ENCODE measurements around the gene CPED1. TPM values are rescaled to one million over a fixed set of nuclear protein-coding genes. Genes with fewer than 3 reads are reported as not detected.

Gene CPED1
- total RNA-seq, 2 experiments from 2014 or later, result not detected

DNA sequence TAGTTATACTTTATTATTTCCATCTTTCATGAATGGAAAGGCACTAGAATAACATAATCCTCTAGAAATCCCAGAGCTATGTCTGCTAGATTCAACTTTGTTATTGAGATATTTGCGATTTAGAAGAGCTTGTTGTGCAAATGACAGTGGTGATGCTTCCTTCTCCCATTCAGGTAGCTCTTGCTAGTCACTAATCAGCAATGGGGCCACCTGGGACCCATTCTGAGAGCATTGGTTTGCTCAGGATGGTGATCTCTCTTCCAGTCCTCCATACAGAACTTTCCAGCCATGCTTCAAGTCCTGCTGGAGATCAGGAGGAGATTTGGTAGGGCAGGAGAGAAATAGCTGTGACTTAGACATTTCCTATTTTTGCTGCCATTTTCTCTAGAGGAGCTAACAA lies 274.5 kb downstream of the CPED1 start:
- no peak overlapping the region for H3K4me3 ChIP-seq (ENCODE audit: low read depth, low read length, poor library complexity, severe bottlenecking)
- TF ChIP-seq EZH2phosphoT487 (IDR thresholded peaks at IDR 0.05; ENCODE audit: borderline replicate concordance, low read depth, low read length), result no peak
- TF ChIP-seq, protein P1, sequence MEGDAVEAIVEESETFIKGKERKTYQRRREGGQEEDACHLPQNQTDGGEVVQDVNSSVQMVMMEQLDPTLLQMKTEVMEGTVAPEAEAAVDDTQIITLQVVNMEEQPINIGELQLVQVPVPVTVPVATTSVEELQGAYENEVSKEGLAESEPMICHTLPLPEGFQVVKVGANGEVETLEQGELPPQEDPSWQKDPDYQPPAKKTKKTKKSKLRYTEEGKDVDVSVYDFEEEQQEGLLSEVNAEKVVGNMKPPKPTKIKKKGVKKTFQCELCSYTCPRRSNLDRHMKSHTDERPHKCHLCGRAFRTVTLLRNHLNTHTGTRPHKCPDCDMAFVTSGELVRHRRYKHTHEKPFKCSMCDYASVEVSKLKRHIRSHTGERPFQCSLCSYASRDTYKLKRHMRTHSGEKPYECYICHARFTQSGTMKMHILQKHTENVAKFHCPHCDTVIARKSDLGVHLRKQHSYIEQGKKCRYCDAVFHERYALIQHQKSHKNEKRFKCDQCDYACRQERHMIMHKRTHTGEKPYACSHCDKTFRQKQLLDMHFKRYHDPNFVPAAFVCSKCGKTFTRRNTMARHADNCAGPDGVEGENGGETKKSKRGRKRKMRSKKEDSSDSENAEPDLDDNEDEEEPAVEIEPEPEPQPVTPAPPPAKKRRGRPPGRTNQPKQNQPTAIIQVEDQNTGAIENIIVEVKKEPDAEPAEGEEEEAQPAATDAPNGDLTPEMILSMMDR (conservative IDR thresholded peaks at IDR 0.05; ENCODE audit: low read length), result no peak
- no TSS peak for BruUV-seq (replicated peaks)
- H3K4me2 ChIP-seq (ENCODE audit: low read length), result no peak overlapping the region
- H4K20me1 ChIP-seq (ENCODE audit: insufficient read depth, low read length), result no peaks in the 10 kb centered on the region
- H3K79me2 ChIP-seq (ENCODE audit: insufficient read depth, low read depth, low read length), result no peaks in the 10 kb centered on the region
- no peak overlapping the region for H2AFZ ChIP-seq (ENCODE audit: low read length)
- ChIA-PET POLR2A (interaction anchor here (1.0 to 1.5 kb wide), 2 partner anchors 9 to 20 kb away, joined by 3 to 4 read pairs; no protein-coding TSS in a partner anchor), CTCF (ENCODE audit: unreplicated experiment) (no interaction called here)
- H3K36me3 ChIP-seq (ENCODE audit: insufficient read depth, low read length), result no peaks in the 10 kb centered on the region
- intact Hi-C loops (cut with micrococcal nuclease; ENCODE audit: unreplicated experiment), result no loop called here
- no peaks in the 10 kb centered on the region for H3K9me3 ChIP-seq (ENCODE audit: low read length)
- no peak overlapping the region for H3K27ac ChIP-seq (ENCODE audit: low read depth, low read length, poor library complexity, severe bottlenecking)
- no peak for DNase-seq (ENCODE audit: low spot score)
- no peaks in the 10 kb centered on the region for H3K9me2 ChIP-seq (ENCODE audit: insufficient read depth, low read length)
- no peaks in the 10 kb centered on the region for H3K4me1 ChIP-seq (ENCODE audit: insufficient read depth, low read length, poor library complexity, severe bottlenecking)

DNA sequence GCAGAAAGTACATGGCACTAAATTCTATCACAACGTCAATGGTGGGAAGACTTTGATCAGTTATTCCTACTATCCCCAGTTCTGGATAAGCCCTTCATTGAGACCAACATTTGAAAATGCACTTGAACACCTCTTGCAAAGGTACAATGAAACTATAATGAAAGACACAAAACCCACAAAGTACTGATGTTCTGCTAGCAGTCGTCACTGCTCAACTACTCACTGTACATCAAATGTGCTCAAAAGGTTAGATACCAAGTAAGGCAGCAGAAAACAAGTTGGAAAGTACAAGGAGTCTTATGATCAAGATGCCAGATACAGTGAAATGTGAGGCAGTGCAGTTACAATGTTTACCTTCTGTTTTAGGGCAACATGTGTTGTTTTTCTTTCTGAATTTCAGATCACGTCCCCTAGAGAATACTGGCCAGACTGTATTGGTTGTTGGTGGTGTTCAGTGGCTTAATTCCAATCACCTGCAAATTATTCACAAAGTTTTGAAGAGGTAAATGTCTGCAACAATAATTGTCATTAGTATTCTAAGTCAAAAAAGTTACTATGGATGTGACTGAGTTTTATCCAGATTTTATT lies 277.9 kb downstream of the CPED1 start:
- Histone ChIP-seq H3K9me3 (ENCODE audit: low read length) (no peaks in the 10 kb centered on the region), H3K9me2 (ENCODE audit: insufficient read depth, low read length) (no peaks in the 10 kb centered on the region), H3K4me1 (ENCODE audit: insufficient read depth, low read length, poor library complexity, severe bottlenecking) (no peaks in the 10 kb centered on the region), H3K27ac (ENCODE audit: low read depth, low read length, poor library complexity, severe bottlenecking) (no peak overlapping the region), H3K4me2 (ENCODE audit: low read length) (no peak overlapping the region), H3K4me3 (ENCODE audit: low read depth, low read length, poor library complexity, severe bottlenecking) (no peak overlapping the region), H3K79me2 (ENCODE audit: insufficient read depth, low read depth, low read length) (no peaks in the 10 kb centered on the region), H2AFZ (ENCODE audit: low read length) (no peak overlapping the region), H4K20me1 (ENCODE audit: insufficient read depth, low read length) (no peaks in the 10 kb centered on the region), H3K36me3 (ENCODE audit: insufficient read depth, low read length) (no peaks in the 10 kb centered on the region)
- ChIA-PET POLR2A (no interaction called here), CTCF (ENCODE audit: unreplicated experiment) (no interaction called here)
- BruUV-seq (replicated peaks), result no TSS peak
- intact Hi-C loops (cut with micrococcal nuclease; ENCODE audit: unreplicated experiment), result no loop called here
- no peak for DNase-seq (ENCODE audit: low spot score)
- TF ChIP-seq EZH2phosphoT487 (IDR thresholded peaks at IDR 0.05; ENCODE audit: borderline replicate concordance, low read depth, low read length), result no peak
- TF ChIP-seq, protein P1 (conservative IDR thresholded peaks at IDR 0.05; ENCODE audit: low read length), result no peak

DNA sequence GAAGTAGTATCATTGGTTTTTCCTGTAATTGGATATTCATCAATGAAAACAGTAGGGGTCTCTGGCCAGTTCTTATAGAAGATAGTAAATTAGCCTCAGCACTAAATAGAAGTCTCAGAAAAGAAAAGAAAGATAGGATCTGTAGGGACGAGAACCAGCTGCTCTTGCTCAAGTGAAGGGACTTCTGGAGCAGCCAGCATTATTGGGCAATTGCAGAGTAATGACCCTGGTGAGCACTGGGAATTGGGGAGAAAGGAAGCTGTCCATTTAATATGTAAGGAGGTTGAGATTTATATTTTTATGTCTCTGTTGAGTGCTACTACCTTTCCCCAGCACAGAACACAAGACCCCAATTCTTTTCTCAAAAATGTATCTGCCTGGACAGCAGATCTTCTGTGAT lies 279.1 kb downstream of the CPED1 start:
- ChIA-PET POLR2A (no interaction called here), CTCF (ENCODE audit: unreplicated experiment) (no interaction called here)
- no peak for DNase-seq (ENCODE audit: low spot score)
- H3K4me1 ChIP-seq (ENCODE audit: insufficient read depth, low read length, poor library complexity, severe bottlenecking), result no peaks in the 10 kb centered on the region
- H2AFZ ChIP-seq (ENCODE audit: low read length), result no peak overlapping the region
- BruUV-seq (replicated peaks), result no TSS peak
- H3K4me2 ChIP-seq (ENCODE audit: low read length), result no peak overlapping the region
- no peak overlapping the region for H3K4me3 ChIP-seq (ENCODE audit: low read depth, low read length, poor library complexity, severe bottlenecking)
- no peaks in the 10 kb centered on the region for H4K20me1 ChIP-seq (ENCODE audit: insufficient read depth, low read length)
- H3K36me3 ChIP-seq (ENCODE audit: insufficient read depth, low read length), result no peaks in the 10 kb centered on the region
- no peaks in the 10 kb centered on the region for H3K9me2 ChIP-seq (ENCODE audit: insufficient read depth, low read length)
- H3K79me2 ChIP-seq (ENCODE audit: insufficient read depth, low read depth, low read length), result no peaks in the 10 kb centered on the region
- no peak for TF ChIP-seq EZH2phosphoT487 (IDR thresholded peaks at IDR 0.05; ENCODE audit: borderline replicate concordance, low read depth, low read length)
- TF ChIP-seq, protein P1 (conservative IDR thresholded peaks at IDR 0.05; ENCODE audit: low read length), result no peak
- H3K27ac ChIP-seq (ENCODE audit: low read depth, low read length, poor library complexity, severe bottlenecking), result no peak overlapping the region
- H3K9me3 ChIP-seq (ENCODE audit: low read length), result no peaks in the 10 kb centered on the region
- intact Hi-C loops (cut with micrococcal nuclease; ENCODE audit: unreplicated experiment), result no loop called here

Measured in OCI-LY7 (cell line).